ENCODE measurements around the gene GNG7.
"Not testable (repeated sequence)": the region's sequence is repeated elsewhere in the genome, so short reads cannot be mapped to it uniquely, and the experiment has no call there.

The GNG7 gene

DNA sequence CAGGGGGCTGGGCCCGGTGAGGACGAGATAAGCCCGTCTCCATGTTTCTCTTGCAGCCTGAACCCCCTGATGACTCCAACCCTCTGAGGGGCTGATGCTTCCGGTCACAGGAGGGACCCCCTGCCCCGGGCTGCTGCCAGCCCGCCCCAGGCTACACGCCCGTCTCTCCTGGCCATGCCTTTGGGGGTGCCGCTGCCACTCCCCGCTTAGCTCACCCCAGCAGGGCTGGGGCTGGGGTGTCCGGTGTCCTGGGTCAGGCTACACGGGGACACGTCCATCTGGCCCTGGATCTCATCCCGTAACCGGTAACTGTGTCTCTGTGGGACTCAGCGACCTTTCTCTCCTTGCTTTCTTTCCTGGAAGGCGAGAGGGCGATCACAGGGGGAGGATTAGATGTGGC lies 185.8 kb downstream of the GNG7 start:
- H3K4me3 ChIP-seq: no peak overlapping the region
- no peak for TF ChIP-seq EZH2 (IDR thresholded peaks at IDR 0.05)
- TF ChIP-seq POLR2AphosphoS5 (IDR thresholded peaks at IDR 0.05; ENCODE audit: borderline replicate concordance, low read depth, low read length): no peak
- no peak for TF ChIP-seq FOXP2 (optimal IDR thresholded peaks at IDR 0.05; ENCODE audit: control extremely low read depth, extremely low read length, insufficient read depth)

DNA sequence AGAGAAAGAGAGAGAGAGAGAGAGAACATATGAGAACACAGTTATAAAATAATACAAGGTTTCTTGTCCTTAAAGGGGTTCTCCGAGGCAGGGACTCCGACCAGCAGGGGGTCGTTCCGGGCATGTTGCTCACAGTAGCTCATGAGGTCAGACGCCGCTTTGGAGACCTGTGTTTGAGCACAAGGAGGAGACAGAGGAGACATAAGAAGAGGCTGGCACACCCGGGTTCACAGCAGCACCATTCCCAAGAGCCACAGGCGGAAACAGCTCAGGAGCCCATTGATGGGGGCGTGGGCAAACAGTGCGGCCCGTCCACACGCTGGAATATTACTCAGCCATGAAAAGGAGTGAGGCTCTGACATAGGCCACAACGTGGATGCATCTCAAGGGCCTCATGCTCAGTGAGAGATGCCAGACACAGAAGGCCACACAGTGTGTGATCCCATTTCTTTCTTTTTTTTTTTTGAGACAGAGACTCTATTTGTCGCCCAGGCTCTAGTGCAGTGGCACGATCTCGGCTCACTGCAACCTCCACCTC lies 187.4 kb downstream of the GNG7 start:
- no peak overlapping the region for H3K4me3 ChIP-seq
- H3K9ac ChIP-seq (ENCODE audit: insufficient read length): no peak overlapping the region
- DNase-seq (ENCODE audit: low read depth, low spot score): no peak
- no peaks in the 10 kb centered on the region for H3K9me3 ChIP-seq (ENCODE audit: low read depth, low read length)
- no peaks in the 10 kb centered on the region for H3K36me3 ChIP-seq (ENCODE audit: insufficient read depth, low read length)
- H3K27ac ChIP-seq: no peak overlapping the region
- TF ChIP-seq EZH2 (IDR thresholded peaks at IDR 0.05) (no peak), FOXP2 (optimal IDR thresholded peaks at IDR 0.05; ENCODE audit: control extremely low read depth, extremely low read length, insufficient read depth) (no peak), POLR2AphosphoS5 (IDR thresholded peaks at IDR 0.05; ENCODE audit: borderline replicate concordance, low read depth, low read length) (no peak)

More for the DNA sequence above, 185.8 kb downstream of the GNG7 start:
- H3K9me3 ChIP-seq (ENCODE audit: low read depth, low read length): no peaks in the 10 kb centered on the region
- no peak overlapping the region for H3K9ac ChIP-seq (ENCODE audit: insufficient read length)
- H3K36me3 ChIP-seq (ENCODE audit: insufficient read depth, low read length): no peaks in the 10 kb centered on the region
- H3K27ac ChIP-seq: no peak overlapping the region
- DNase-seq (ENCODE audit: low read depth, low spot score): no peak

DNA sequence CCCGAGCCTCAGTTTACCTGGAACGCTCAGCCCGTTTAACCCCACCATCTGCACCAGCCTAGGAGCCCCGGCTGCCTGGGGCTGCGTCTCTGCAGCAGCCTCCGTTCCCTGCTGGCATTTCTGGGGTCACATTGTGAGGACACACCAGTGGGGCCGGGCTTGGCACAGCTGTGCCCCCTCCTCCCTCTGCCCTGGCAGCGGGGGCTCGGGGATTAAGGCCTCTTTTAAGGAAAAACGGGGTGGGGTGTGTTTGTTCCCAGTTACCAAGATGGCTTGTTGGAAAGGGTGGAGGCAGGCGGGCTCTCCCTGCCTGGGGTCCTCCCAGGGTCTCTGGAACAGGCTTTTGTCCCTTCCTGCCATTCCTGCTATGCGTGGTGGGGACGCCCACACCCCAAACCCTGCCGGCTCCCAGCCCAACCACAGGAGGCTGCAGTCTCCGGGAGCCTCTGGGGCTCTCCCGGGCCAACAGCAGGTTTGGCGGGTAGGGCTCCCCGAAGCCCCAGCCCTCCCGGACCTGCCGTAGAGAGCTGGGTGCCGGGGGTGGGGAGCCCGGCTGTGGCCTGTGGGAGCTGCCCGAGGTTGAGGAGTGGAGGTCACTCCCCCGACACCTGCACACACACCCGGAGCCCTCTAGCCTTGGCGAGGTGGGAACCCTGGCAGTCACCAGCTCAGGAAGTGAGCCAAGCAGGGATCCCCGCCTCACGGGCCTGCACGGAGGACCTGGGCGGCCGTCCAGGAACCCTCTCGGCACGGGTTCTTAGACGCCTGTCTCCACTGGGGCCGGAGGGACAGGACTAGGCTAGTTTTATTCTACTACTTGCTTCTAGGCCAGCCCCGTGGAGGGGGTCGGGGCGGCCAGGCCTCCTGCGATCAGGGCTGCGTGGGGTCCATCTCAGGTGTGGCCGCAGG lies 189.7 kb downstream of the GNG7 start:
- no peaks in the 10 kb centered on the region for H3K9me3 ChIP-seq (ENCODE audit: low read depth, low read length)
- no peak overlapping the region for H3K9ac ChIP-seq (ENCODE audit: insufficient read length)
- no peak for DNase-seq (ENCODE audit: low read depth, low spot score)
- H3K4me3 ChIP-seq: no peak overlapping the region
- H3K27ac ChIP-seq: no peak overlapping the region
- no peak for TF ChIP-seq FOXP2 (optimal IDR thresholded peaks at IDR 0.05; ENCODE audit: control extremely low read depth, extremely low read length, insufficient read depth)
- no peak for TF ChIP-seq POLR2AphosphoS5 (IDR thresholded peaks at IDR 0.05; ENCODE audit: borderline replicate concordance, low read depth, low read length)
- no peak for TF ChIP-seq EZH2 (IDR thresholded peaks at IDR 0.05)
- H3K36me3 ChIP-seq (ENCODE audit: insufficient read depth, low read length): no peaks in the 10 kb centered on the region

DNA sequence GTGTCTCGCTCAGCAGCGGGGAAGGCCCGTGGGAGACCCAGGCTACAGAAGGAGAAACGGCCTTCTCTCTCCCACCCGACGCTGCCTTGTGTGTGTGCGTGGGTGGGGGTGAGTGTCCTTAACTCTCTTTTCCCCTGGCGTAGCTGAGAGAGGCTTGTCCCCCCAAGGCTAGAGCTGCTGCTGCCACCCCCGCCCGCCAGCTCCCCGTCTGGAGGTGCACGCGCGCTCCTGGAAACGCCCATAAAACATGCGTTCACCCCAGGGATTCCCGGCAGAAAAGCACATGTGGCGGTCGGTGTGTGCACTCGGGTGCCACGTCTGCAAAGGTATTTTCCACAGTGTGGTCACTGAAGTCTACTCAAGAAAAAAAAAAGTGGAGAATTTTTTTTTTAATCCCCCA lies 190.5 kb downstream of the GNG7 start:
- H3K9ac ChIP-seq (ENCODE audit: insufficient read length): no peak overlapping the region
- no peaks in the 10 kb centered on the region for H3K9me3 ChIP-seq (ENCODE audit: low read depth, low read length)
- no peaks in the 10 kb centered on the region for H3K36me3 ChIP-seq (ENCODE audit: insufficient read depth, low read length)
- no peak overlapping the region for H3K4me3 ChIP-seq
- no peak overlapping the region for H3K27ac ChIP-seq
- no peak for DNase-seq (ENCODE audit: low read depth, low spot score)
- TF ChIP-seq EZH2 (IDR thresholded peaks at IDR 0.05) (no peak), FOXP2 (optimal IDR thresholded peaks at IDR 0.05; ENCODE audit: control extremely low read depth, extremely low read length, insufficient read depth) (no peak), POLR2AphosphoS5 (IDR thresholded peaks at IDR 0.05; ENCODE audit: borderline replicate concordance, low read depth, low read length) (no peak)

DNA sequence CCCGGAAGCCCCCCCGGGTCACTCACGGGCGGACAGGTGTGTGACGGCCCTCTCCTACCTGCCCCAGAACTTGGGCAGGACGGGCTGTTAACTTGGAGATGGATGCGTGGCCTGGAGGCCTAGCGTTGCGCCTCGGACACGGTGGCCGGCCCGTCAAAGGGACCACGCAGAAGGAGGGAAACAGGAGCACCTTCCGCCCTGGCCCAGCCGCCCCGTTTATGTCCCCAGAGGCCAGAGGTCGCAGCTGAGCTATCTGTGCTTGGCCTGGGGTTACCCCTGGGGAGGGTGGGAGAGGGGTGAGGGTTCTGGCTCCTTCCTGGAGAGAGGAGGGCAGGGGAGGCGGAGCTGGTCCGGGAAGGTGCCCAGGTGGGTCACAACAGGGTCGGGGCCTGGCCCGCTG lies 190.9 kb downstream of the GNG7 start:
- no peak overlapping the region for H3K27ac ChIP-seq
- no peak overlapping the region for H3K9ac ChIP-seq (ENCODE audit: insufficient read length)
- no peak for TF ChIP-seq FOXP2 (optimal IDR thresholded peaks at IDR 0.05; ENCODE audit: control extremely low read depth, extremely low read length, insufficient read depth)
- no peak for TF ChIP-seq POLR2AphosphoS5 (IDR thresholded peaks at IDR 0.05; ENCODE audit: borderline replicate concordance, low read depth, low read length)
- H3K9me3 ChIP-seq (ENCODE audit: low read depth, low read length): no peaks in the 10 kb centered on the region
- H3K36me3 ChIP-seq (ENCODE audit: insufficient read depth, low read length): no peaks in the 10 kb centered on the region
- H3K4me3 ChIP-seq: no peak overlapping the region
- DNase-seq (ENCODE audit: low read depth, low spot score): no peak

DNA sequence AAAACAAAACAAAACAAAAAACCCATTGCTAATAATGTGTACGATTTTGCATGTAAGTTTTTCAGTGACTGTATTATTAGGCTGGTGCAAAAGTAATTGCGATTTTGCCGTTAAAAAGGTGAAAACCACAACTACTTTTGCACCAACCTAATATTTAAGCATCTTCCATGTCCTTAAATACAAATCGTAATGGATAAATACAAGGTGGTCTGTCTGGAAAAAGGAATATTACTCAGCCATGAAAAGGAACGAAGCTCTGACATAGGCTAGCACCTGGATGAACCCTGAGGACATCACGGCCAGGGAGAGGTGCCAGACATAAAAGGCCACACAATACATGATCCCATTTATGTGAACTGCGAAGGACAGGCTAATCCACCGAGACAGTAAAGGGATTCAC lies 193.4 kb downstream of the GNG7 start:
- H3K4me3 ChIP-seq: no peak overlapping the region
- TF ChIP-seq FOXP2 (optimal IDR thresholded peaks at IDR 0.05; ENCODE audit: control extremely low read depth, extremely low read length, insufficient read depth): no peak
- TF ChIP-seq EZH2 (IDR thresholded peaks at IDR 0.05): no peak
- no peak for TF ChIP-seq POLR2AphosphoS5 (IDR thresholded peaks at IDR 0.05; ENCODE audit: borderline replicate concordance, low read depth, low read length)
- no peak for DNase-seq (ENCODE audit: low read depth, low spot score)
- no peaks in the 10 kb centered on the region for H3K36me3 ChIP-seq (ENCODE audit: insufficient read depth, low read length)
- H3K27ac ChIP-seq: no peak overlapping the region
- no peak overlapping the region for H3K9ac ChIP-seq (ENCODE audit: insufficient read length)
- H3K9me3 ChIP-seq (ENCODE audit: low read depth, low read length): no peaks in the 10 kb centered on the region

DNA sequence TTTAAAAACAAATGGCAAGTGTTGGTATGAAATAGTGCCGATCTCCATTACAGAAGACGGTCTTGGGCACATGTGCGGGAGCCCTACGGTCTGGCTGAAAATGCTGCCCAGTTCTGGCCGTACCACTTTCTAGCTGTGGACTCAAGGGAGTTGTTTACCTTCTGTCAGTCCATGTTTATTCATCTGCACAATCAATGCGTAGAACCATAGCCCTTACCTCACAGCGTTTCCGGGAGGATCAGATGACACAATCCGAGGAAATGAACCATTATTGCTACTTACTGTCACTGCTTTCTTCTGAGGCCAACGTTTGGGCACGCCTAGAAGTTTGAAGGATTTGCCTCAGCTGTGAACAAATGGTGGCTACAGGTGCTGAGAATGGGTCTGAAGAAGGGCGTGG lies 195.4 kb downstream of the GNG7 start:
- no peak overlapping the region for H3K4me3 ChIP-seq
- TF ChIP-seq POLR2AphosphoS5 (IDR thresholded peaks at IDR 0.05; ENCODE audit: borderline replicate concordance, low read depth, low read length): no peak
- TF ChIP-seq EZH2 (IDR thresholded peaks at IDR 0.05): no peak
- peak; percentile 58 for TF ChIP-seq FOXP2 (optimal IDR thresholded peaks at IDR 0.05; ENCODE audit: control extremely low read depth, extremely low read length, insufficient read depth)
- no peaks in the 10 kb centered on the region for H3K9me3 ChIP-seq (ENCODE audit: low read depth, low read length)
- DNase-seq (ENCODE audit: low read depth, low spot score): no peak
- no peak overlapping the region for H3K9ac ChIP-seq (ENCODE audit: insufficient read length)
- H3K27ac ChIP-seq: no peak overlapping the region
- H3K36me3 ChIP-seq (ENCODE audit: insufficient read depth, low read length): no peaks in the 10 kb centered on the region

DNA sequence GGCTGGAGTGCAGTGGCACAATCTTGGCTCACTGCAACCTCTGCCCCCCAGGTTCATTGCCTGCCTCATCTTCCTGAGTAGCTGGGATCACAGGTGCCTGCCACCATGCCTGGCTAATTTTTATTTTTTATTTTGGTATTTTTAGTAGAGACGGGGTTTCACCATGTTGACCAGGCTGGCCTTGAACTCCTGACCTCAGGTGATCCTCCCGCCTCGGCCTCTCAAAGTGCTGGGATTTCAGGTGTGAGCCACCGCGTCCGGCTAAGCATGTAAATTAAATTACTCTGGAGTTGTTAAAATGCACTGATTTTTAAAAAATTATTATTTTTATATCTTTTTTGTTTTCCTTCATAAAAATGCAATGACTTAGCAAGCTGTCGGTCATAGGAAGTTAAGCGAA lies 195.8 kb downstream of the GNG7 start:
- not testable (repeated sequence) for H3K4me3 ChIP-seq; H3K9me3 ChIP-seq (ENCODE audit: low read depth, low read length); H3K9ac ChIP-seq (ENCODE audit: insufficient read length); H3K36me3 ChIP-seq (ENCODE audit: insufficient read depth, low read length); DNase-seq (ENCODE audit: low read depth, low spot score); H3K27ac ChIP-seq
